Stimulated activated naive CD4-positive, alpha-beta T cell treated with Interleukin-2 at 50 U/mL for 16 hours (primary cell): ENCODE measurements around the gene SP1.
A peak's percentile ranks its signal among the peaks of the same experiment; 100 is the strongest.
"Not testable (repeated sequence)": the region's sequence is repeated elsewhere in the genome, so short reads cannot be mapped to it uniquely, and the experiment has no call there.

ENCODE experiments used
- DNase-seq: peaks from one replicate; lab custom pipeline; 2025; lab: John Stamatoyannopoulos, UW

SP1 gene

GRCh38 chr12:53380104-53380793 is at the start of gene SP1:
TSS of gene SP1 (plus strand) at chr12:53380176. CDS start at chr12:53380292, 116 bp downstream.
- peak; percentile 91 for DNase-seq

DNA sequence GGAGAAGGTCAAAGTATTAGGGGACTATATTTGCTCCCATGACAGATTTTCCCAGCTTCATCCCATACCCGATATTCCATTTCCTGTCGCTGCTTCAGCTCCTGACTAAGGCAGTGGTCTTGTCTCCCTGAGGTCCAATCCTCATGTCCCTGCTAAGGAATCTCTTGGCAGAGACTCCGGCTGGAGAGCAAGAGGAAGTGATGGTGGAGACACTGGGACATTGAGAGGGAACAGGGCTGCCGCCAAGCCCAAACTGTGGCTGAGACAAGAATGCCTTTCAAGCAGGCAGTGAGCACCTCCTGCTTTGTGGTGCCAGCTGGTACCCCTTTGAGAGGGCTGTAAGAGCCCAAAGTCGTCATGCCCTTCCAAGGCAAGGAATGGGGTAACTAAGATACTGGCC is 49.3 kb upstream of the SP1 start:
- DNase-seq, result no peak

GRCh38 chr12:53332339-53332738 is 47.6 kb upstream of the SP1 start:
- not testable (repeated sequence) for DNase-seq

DNA sequence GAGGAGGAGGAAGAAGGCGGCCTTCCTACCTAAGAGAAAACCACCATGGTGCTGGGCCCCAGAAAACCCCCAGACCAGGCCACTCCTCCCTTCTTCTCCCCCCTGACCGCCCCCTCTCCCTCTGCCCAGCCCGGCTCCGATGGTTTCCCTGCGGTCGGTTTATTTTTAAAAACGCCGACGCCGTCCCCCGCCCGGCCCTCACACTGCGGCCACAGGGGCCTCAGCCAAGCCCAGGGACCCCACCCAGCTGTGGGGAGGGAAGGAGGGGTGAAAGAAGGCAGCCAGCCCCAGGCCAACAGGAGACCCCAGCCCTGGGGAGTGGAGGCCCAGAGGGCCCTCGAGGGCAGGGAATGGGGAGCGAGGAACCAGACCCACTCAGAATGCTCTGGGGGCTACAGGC is 47.2 kb upstream of the SP1 start:
- DNase-seq, result no peak

DNA sequence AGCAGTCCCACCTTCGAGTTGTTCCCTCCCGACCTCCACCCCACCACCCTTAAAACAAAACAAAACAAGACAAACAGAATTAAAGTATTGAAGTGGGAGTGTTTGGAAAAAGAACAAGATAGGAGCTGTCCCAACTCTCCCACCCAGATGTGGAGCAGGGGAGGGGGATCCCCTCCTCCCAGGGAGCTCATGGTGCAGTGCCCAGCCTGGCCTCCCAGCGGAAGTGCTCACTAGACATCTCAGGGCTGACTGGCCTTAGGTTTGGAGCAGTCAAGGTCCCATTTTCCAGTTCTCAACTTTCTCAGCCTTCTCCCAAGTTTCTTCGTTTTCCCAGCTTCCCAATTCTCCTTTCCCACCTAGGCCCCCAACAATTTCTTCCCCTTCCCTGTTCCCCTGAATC is 46.7 kb upstream of the SP1 start:
- no peak for DNase-seq

DNA sequence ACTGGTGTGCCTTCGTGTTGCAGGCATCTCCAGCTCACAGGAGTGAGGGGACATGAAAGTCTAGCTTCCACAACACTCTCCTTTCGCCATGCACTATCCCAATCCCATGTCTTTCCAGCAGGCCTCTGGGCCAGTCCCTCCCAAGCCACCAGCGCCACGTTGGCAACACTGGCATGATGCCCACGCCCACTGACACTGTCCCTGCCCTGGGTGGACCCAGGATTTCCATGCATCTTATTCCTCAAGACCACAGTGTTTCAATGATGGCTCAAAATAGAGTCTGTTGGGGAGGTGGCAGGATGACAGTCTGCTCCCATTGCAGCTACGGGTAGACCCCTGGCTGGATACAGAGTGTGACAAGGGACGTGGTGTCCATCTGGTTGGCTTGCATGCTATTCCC is 46.1 kb upstream of the SP1 start:
- no peak for DNase-seq

GRCh38 chr12:53334822-53335221 is 45.2 kb upstream of the SP1 start:
- DNase-seq, result no peak

DNA sequence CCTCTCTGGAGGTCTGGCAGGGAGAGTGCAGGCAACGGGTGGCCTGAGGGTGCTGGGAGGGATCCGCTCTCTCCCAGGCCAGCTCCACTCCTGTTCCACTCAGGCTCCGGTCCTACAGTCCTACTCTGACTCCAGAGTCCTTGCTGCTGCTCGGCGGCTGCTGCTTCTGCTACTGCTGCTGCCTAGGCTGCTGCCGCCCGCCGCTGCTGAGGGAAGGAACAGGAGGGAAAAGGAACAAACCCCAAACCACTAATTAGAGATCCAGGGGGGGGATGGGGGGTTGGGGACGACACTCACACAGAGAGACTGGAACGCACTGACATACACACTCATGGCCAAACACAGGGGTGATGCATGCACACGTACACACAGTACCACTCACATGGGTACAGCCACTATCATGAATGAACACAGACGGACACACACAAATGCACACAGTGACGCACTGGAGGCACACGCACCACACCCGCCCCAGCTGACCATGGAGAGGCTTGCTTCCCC is 43.7 kb upstream of the SP1 start, which contains the start of gene SP7:
TSS of gene SP7 (minus strand) at position 174 of the 501 bp plus-strand sequence. CDS start 708 bp downstream, outside the sequence.
- no peak for DNase-seq

DNA sequence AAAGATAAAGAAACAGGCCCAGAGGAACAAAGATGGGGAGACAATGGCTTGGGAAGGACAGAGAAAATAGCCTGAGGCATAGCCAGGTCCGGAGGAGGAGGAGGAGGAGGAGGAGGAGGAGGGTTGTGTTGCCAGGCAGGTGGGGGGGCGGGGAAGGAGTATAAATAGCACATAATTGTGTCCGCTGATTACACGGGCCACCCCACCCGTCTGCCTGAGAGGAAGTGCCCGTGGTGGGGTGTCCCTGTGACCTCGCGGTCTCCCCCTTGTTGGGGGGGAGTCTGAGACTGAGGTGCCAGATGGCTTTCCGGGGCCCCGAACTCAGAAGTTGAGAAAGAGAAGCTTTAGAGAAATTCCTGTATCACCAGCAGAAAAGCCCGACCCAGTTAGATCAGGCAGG is 42.0 kb upstream of the SP1 start:
- no peak for DNase-seq

DNA sequence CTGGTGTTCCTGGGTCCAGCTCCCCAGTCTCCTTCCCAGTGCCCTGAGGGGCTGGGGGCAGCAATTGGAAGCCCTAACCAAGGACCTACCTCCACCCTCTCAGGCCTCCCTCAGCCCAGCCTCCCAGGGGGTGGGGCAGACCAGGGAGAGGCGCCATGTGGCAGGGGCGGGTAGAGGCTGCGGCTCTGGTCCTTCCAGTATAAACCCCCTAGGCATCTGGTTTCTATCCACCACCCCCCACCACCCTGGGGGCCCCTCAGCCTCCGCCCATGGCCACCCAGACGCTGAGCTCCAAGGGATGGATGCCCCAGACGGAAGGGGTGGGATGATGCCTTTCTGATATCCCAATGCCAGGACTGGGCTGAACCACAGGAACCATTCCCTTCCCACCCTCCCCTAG is 41.1 kb upstream of the SP1 start:
- no peak for DNase-seq

DNA sequence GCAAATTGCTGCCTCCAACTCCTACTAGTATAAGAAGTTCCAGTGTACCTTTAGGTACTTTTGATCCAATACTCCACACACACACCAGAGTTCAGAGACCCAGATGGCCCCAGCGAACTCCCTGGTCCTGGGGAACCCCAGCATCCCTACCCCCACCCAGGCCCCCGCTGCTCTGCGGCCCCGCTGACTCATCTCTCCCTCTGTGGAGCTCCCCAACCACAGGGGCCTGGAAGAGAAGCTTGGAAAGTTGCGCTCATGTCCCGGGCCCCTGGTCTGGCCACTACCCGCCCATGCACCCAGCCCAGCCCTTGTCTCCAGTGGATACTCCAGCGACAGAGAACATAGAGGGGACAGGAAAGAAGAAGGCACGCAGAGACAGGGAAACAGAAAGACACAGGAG is 39.6 kb upstream of the SP1 start:
- no peak for DNase-seq

- DNase-seq, result no peak
Measured at GRCh38 chr12:53343449-53343848, 36.5 kb upstream of the SP1 start.

DNA sequence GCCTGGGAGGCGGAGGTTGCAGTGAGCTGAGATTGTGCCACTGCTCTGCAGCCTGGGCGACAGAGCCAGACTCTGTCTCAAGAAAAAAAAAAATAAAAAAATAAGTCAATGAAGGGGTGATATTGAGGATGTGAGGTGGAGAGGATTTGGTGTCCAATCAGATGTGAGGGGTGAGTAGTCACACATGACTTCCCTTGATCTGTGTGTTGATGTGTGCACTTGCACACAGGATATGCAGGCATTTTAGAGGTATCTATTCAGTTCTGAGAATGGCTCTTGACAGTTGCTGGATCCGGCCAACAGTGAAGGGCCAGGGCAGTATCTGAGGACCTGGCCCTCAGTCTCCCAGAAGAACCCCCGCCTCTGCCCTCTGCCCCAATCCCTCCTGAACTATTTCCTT is 36.0 kb upstream of the SP1 start:
- DNase-seq, result no peak

GRCh38 chr12:53344487-53344823 is 35.5 kb upstream of the SP1 start:
- DNase-seq, result no peak

GRCh38 chr12:53344824-53345485 is 35.0 kb upstream of the SP1 start:
- DNase-seq, result peak; percentile 67

- DNase-seq, result no peak
Measured at GRCh38 chr12:53345486-53346188, 34.3 kb upstream of the SP1 start.

- DNase-seq, result no peak
Measured at GRCh38 chr12:53346491-53346890, 33.5 kb upstream of the SP1 start.

DNA sequence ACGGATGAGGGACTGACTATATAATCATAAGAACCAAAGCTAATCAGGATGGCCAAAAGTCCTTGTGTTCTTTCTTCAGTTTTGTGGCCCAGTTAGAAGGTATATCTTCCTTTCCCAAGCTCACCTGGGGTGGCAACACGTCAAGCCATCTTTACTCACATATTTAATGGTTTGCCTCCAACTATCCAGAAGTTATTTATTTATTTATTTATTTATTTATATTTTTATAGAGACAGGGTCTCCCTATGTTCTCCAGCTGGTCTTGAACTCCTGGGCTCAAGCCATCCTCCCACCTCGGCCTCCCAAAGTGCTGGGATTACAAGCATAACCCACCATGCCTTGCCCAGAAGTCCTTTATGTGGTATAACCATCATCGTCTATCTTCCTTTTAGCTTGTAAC is 32.1 kb upstream of the SP1 start:
- no peak for DNase-seq

GRCh38 chr12:53352331-53353256 is 27.4 kb upstream of the SP1 start:
- DNase-seq, result peak; percentile 74

GRCh38 chr12:53353257-53353655 is 26.7 kb upstream of the SP1 start:
- DNase-seq, result no peak

DNA sequence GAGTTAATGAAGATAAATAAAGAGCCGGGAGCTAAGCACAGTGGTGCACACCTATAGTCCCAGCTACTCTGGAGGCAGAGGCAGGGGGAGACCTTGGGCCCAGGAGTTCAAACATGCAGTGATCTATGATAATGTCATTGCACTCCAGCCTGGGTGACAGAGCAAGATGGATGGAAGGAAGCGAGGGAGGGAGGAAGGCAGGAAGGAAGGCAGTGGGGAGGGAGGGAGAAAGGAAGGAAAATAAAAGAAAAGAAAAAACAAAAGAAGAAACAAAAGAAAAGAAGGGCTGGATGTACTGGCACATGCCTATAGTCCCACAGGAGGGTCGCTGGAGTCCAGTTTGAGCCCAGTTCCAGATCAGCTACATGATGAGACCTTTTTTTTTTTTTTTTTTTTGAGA is 24.9 kb upstream of the SP1 start:
- DNase-seq, result no peak

DNA sequence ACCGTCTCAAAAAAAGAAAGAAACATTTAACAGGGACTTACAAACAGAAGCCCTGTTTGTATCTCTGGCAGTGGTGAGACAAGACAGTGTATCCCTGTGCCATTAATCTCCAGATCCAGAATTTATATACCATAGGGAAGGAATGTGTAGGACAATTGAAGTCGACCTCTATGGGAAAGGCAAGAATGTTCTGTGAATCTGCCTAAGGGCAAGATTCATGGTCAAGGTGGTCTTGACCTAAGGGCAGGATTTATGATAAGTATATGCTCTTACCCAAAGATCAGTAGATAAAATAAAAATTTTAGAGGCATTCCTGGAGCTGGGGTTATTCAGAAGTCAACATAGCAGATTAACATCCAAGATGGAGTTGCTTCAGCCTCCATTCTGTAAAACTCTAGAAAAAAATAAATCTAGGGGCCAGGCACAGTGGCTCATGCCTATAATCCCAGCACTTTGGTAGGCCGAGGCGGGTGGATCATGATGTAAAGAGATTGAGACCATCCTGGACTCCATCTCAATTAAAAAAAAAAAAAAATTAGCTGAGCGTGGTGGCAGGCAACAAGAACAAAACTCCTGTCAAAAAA is 21.0 kb upstream of the SP1 start:
- no peak for DNase-seq
